Measurements from ENCODE around the gene RUNDC1.
A peak's percentile ranks its signal among the peaks of the same experiment; 100 is the strongest.
"Not testable (repeated sequence)": the region's sequence is repeated elsewhere in the genome, so short reads cannot be mapped to it uniquely, and the experiment has no call there.

The RUNDC1 gene

GRCh38 chr17:42991471-42991870 is 11.1 kb downstream of the RUNDC1 start:
- DNase-seq (ENCODE audit: low read depth, low spot score): no peak

DNA sequence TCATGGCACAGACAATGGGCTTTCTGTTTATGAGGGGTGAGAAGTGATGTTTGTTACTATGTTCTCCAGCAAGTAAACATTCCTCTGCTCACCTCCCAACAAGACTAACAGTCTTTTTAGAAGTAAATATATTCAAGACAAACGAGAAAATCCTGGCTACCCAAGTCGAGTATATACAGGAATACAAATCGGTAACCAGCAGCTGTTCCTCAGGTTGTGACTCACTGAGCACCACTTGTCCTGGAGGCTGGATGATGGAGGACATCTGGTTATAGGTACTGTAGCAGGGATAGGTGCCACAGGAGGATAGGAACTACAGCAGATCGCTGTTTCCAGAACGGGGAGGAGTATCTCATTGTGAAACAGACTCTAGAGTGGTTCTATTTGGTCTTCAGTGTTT is 12.5 kb downstream of the RUNDC1 start:
- no peak for DNase-seq (ENCODE audit: low read depth, low spot score)

- not testable (repeated sequence) for DNase-seq (ENCODE audit: low read depth, low spot score)
Observed at GRCh38 chr17:42993913-42994312, 13.5 kb downstream of the RUNDC1 start.

DNA sequence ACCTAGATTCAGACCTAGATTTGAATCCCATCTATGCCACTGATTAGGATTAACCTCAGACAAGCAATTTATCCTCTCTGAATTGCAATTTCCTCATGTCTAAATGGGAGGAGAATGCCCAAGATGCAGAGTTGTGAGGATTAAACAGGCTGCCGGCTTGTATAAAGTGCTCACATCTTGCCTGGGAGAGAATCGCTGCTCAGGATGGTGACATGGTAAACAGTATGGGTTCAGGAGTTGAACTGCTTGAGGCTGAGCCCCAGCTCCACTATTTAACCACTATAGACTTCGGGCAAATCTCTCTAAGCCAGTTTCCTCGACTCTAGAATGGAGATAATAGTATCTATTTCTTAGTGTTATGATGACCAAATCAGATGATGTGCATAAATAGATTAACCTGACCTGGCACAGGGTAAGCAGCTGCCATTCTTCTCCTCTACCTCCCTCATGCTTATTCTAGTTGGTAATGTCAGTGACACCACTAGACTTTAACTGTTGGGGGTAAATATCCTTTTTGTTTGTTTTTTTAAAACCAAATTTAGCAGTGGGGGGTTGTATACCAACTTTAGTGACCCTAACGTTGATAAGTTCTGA is 17.1 kb downstream of the RUNDC1 start:
- DNase-seq (ENCODE audit: low read depth, low spot score): no peak

GRCh38 chr17:42997984-42998938 is 17.9 kb downstream of the RUNDC1 start, which contains the start of gene RPL27:
TSS of gene RPL27 (plus strand) at chr17:42998419. CDS start at chr17:42998751, 332 bp downstream.
- peak; percentile 100 for DNase-seq (ENCODE audit: low read depth, low spot score)

GRCh38 chr17:42999003-42999525 is 18.7 kb downstream of the RUNDC1 start:
- no peak for DNase-seq (ENCODE audit: low read depth, low spot score)

DNA sequence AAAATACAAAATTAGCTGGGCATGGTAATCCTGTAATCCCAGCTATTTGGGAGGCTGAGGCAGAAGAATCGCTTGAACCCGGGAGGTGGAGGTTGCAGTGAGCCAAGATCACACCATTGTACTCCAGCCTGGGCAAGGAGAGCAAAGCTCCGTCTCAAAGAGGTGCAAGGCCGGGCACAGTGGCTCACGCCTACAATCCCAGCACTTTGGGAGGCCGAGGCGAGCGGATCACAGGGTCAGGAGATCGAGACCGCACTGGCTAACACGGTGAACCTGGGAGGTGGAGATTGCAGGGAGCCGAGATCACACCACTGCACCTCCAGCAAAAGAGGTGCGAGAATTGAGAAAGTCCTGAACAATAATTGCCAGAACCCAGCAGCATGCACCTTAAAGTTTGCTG is 20.5 kb downstream of the RUNDC1 start:
- not testable (repeated sequence) for DNase-seq (ENCODE audit: low read depth, low spot score)

- DNase-seq (ENCODE audit: low read depth, low spot score): peak; percentile 40
Observed at GRCh38 chr17:43003542-43004172, 23.3 kb downstream of the RUNDC1 start.

GRCh38 chr17:43006639-43007551 is 26.5 kb downstream of the RUNDC1 start, which contains the start of gene IFI35:
TSS of gene IFI35 (plus strand) at chr17:43006784. CDS start at chr17:43006948, 164 bp downstream.
- peak; percentile 84 for DNase-seq (ENCODE audit: low read depth, low spot score)

- no peak for DNase-seq (ENCODE audit: low read depth, low spot score)
Observed at GRCh38 chr17:43010667-43011308, 30.4 kb downstream of the RUNDC1 start.

- DNase-seq (ENCODE audit: low read depth, low spot score): no peak
Observed at GRCh38 chr17:43011728-43012472, 31.5 kb downstream of the RUNDC1 start.

GRCh38 chr17:43013296-43013695 is 32.9 kb downstream of the RUNDC1 start:
- no peak for DNase-seq (ENCODE audit: low read depth, low spot score)

DNA sequence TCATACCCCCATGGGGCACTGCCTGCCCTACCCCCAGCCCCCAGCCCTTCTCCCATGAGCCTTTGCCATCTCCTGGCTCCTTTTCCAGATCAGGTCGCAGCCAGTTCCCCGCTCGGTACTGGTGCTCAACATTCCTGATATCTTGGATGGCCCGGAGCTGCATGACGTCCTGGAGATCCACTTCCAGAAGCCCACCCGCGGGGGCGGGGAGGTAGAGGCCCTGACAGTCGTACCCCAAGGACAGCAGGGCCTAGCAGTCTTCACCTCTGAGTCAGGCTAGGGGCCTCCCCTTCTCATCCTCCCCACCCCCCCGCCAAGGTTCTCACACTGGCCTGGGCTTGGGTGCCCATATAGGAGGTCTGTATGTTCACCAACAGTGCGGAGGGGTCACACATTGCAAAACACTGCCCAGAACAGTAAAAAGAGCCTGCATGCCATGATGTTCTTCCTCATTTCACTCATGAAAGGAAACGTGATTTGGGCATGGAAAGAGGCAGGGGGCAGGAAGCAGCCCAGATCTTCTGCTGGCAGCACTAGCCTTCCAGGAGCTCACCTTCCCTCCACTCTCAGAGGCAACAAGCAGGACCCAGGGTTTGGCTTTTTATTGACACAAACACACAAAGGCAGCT is 33.8 kb downstream of the RUNDC1 start:
- no peak for DNase-seq (ENCODE audit: low read depth, low spot score)

DNA sequence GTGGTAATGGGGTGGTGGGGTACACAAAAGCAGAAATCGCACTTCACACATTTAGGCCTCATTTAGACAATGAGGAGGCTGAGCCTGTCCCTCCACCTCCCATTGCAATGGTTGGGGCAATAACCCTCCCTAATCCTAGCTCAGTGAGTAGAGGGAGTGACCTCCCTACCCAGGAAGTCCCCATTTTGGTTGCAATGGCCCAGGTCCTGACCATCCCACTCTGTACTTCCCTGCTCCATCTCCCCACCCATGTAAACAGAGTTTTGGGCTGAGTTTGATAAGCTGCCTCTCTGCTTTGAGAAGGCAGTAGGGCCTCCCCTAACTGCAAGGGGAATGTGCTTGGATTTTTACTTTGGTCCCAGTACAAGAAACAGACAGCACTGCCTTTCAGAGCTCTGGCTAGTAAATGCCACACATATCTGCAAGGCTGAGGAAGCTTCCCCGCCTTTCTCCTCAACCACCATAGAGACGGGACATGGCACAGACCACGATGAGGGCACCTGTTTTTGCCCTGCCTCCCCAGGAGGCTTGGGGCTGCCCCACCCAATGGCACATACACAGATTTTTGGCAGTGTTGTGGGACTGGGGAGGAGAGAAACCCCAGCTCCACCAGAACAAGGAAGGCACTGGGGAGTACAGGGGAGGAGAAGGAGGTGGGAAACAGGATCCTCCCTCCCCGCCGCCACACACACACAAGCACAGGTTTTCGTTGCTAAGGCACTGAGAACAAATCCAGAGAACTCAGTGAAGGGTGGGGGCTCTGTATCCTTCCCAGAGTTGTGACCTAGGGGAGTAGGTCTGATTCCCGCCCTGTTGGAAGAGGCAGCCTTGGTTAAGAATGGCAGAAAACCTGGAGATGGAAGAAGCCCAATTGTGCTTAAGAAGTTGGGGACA is 34.5 kb downstream of the RUNDC1 start:
- DNase-seq (ENCODE audit: low read depth, low spot score): no peak

- no peak for DNase-seq (ENCODE audit: low read depth, low spot score)
Observed at GRCh38 chr17:43015579-43015978, 35.2 kb downstream of the RUNDC1 start.

- DNase-seq (ENCODE audit: low read depth, low spot score): no peak
Observed at GRCh38 chr17:43016216-43016615, 35.9 kb downstream of the RUNDC1 start.

- DNase-seq (ENCODE audit: low read depth, low spot score): peak; percentile 51
Observed at GRCh38 chr17:43018008-43018853, 37.9 kb downstream of the RUNDC1 start.

All from ELF-1 (cell line).